ENCODE results near the gene TAS1R2. TPM values are rescaled to one million over a fixed set of nuclear protein-coding genes. Genes with fewer than 3 reads are reported as not detected.
A peak's percentile ranks its signal among the peaks of the same experiment; 100 is the strongest.

The TAS1R2 gene
- polyA plus RNA-seq, 1 of the 3 experiments (the other 2 are of a cell fraction) = not detected

- H3K36me3 ChIP-seq (replicated peaks in 1 of 2; ENCODE audit: control insufficient read depth in 1 of 2, insufficient read depth in 2 of 2, low read length in 1 of 2) = peaks cover 0 to 3% of the 10 kb centered on the region in 2 experiments
- no peak overlapping the region for H3K27ac ChIP-seq (ENCODE audit: low read depth in 2 of 2, low read length in 1 of 2)
- H3K4me3 ChIP-seq (ENCODE audit: low read depth in 2 of 2, low read length in 1 of 2) = no peak overlapping the region; a peak in 1 of 4 replicates
- H3K9me3 ChIP-seq = no peaks in the 10 kb centered on the region
- H3K27me3 ChIP-seq (ENCODE audit: insufficient read depth) = no peaks in the 10 kb centered on the region
- DNase-seq = peak; percentile 86
- no peak overlapping the region for H3K9ac ChIP-seq
- no peaks in the 10 kb centered on the region for H3K9me2 ChIP-seq
- H3K4me2 ChIP-seq = no peak overlapping the region
- H4K20me1 ChIP-seq (ENCODE audit: insufficient read depth) = no peaks in the 10 kb centered on the region
- peaks cover 4 to 8% of the 10 kb centered on the region in 2 experiments; a peak in 2 of 4 replicates for H3K4me1 ChIP-seq (ENCODE audit: control insufficient read depth in 1 of 2, insufficient read depth in 2 of 2, low read depth in 1 of 2, low read length in 1 of 2)
- TF ChIP-seq MXI1 (IDR thresholded peaks at IDR 0.05; ENCODE audit: low read depth, low read length) (no peak), RXRA (IDR thresholded peaks at IDR 0.05; ENCODE audit: borderline replicate concordance, low read depth) (no peak), IRF3 (IDR thresholded peaks at IDR 0.05; ENCODE audit: low read depth, low read length) (no peak), SMC3 (IDR thresholded peaks at IDR 0.05; ENCODE audit: low read depth, low read length) (peak; percentile 74), CTCF (IDR thresholded peaks at IDR 0.05) (peak; percentile 84), ZBTB33 (IDR thresholded peaks at IDR 0.05; ENCODE audit: borderline replicate concordance, low read depth) (no peak), RAD21 (IDR thresholded peaks at IDR 0.05; ENCODE audit: low read length) (peak; percentile 82)
- no peak overlapping the region for H2AFZ ChIP-seq (ENCODE audit: low read depth)
- 42% methylated on average over 14 of the region's 14 CpGs for WGBS (ENCODE audit: low lambda C conversion rate)
- ChIA-PET CTCF (interaction anchor here (0.6 to 25.9 kb wide), 53 partner anchors 10 to 924 kb away, joined by 3 to 350 read pairs (median 4); partner anchors contain the start of genes ALDH4A1, EMC1, IFFO2 and MRTO4), POLR2A (interaction anchor here (2.4 kb wide), 1 partner anchor 19 kb away, joined by 8 read pairs; the partner anchor contains the start of gene ALDH4A1)
- peaks cover 5% of the 10 kb centered on the region for H3F3A ChIP-seq (replicated peaks; ENCODE audit: insufficient read depth)
- no peaks in the 10 kb centered on the region for H3K79me2 ChIP-seq (ENCODE audit: insufficient read depth)
Measured at GRCh38 chr1:18883636-18884418, 24.4 kb upstream of the TAS1R2 start.

GRCh38 chr1:18883079-18883478, 23.6 kb upstream of the TAS1R2 start:
- Histone ChIP-seq H3K9me3 (no peaks in the 10 kb centered on the region), H3K4me1 (ENCODE audit: control insufficient read depth in 1 of 2, insufficient read depth in 2 of 2, low read depth in 1 of 2, low read length in 1 of 2) (peaks cover 4 to 8% of the 10 kb centered on the region in 2 experiments; a peak in 2 of 4 replicates), H4K20me1 (ENCODE audit: insufficient read depth) (no peaks in the 10 kb centered on the region), H3K4me3 (ENCODE audit: low read depth in 2 of 2, low read length in 1 of 2) (no peak overlapping the region), H3K79me2 (ENCODE audit: insufficient read depth) (no peaks in the 10 kb centered on the region), H3K9ac (no peak overlapping the region), H3K4me2 (no peak overlapping the region), H3F3A (replicated peaks; ENCODE audit: insufficient read depth) (peaks cover 5% of the 10 kb centered on the region), H3K27ac (ENCODE audit: low read depth in 2 of 2, low read length in 1 of 2) (no peak overlapping the region), H3K36me3 (replicated peaks in 1 of 2; ENCODE audit: control insufficient read depth in 1 of 2, insufficient read depth in 2 of 2, low read length in 1 of 2) (peaks cover 0 to 3% of the 10 kb centered on the region in 2 experiments), H2AFZ (ENCODE audit: low read depth) (no peak overlapping the region), H3K9me2 (no peaks in the 10 kb centered on the region), H3K27me3 (ENCODE audit: insufficient read depth) (no peaks in the 10 kb centered on the region)
- CTCF ChIA-PET = interaction anchor here (1.0 to 25.9 kb wide), 10 partner anchors 9 to 360 kb away, joined by 3 to 350 read pairs (median 24); partner anchors contain the start of gene ALDH4A1
- POLR2A ChIA-PET = no interaction called here
- DNase-seq = no peak
- 100% methylated on average over 9 of the region's 23 CpGs for WGBS (ENCODE audit: low lambda C conversion rate)
- TF ChIP-seq FOXM1 (IDR thresholded peaks at IDR 0.05; ENCODE audit: low read depth) (no peak), EP300 (IDR thresholded peaks at IDR 0.05; ENCODE audit: borderline replicate concordance in 1 of 2, low read depth in 1 of 2, low read length in 1 of 2) (no peak), EZH2phosphoT487 (IDR thresholded peaks at IDR 0.05; ENCODE audit: borderline replicate concordance, low read depth) (no peak), TEAD4 (IDR thresholded peaks at IDR 0.05; ENCODE audit: borderline replicate concordance, insufficient read depth) (no peak), REST (IDR thresholded peaks at IDR 0.05; ENCODE audit: low read depth, low read length) (no peak), GABPA (IDR thresholded peaks at IDR 0.05; ENCODE audit: low read depth) (no peak), MXI1 (IDR thresholded peaks at IDR 0.05; ENCODE audit: low read depth, low read length) (no peak), TCF12 (IDR thresholded peaks at IDR 0.05) (no peak), POLR2AphosphoS5 (IDR thresholded peaks at IDR 0.05; ENCODE audit: low read depth, low read length) (no peak), MAX (IDR thresholded peaks at IDR 0.05; ENCODE audit: low read depth) (no peak), RAD21 (IDR thresholded peaks at IDR 0.05; ENCODE audit: low read length) (no peak)
